Hepatocyte (in vitro differentiated cells): ENCODE data around the gene TMEM135. TPM values are rescaled to one million over a fixed set of nuclear protein-coding genes. Genes with fewer than 3 reads are reported as not detected.

ENCODE experiments used
- DNase-seq: peaks from one replicate; pipeline ENCODE4 v3.0.0-alpha.2; 2016; ENCODE audit warnings: low spot score
- H2AFZ ChIP-seq: fragments of 200-600 bp; sonication (generic); 2 replicates; pipeline ENCODE4 v1.6.0; 2016; ENCODE audit warnings: antibody characterized with exemption, mild to moderate bottlenecking
- H3K27ac ChIP-seq: fragments of 200-600 bp; sonication (generic); 2 replicates; pipeline ENCODE4 v1.5.1; 2016; ENCODE audit warnings: mild to moderate bottlenecking
- H3K27me3 ChIP-seq: fragments of 200-600 bp; sonication (generic); 2 replicates; pipeline ENCODE4 v1.6.1; 2016
- H3K36me3 ChIP-seq: fragments of 200-600 bp; sonication (generic); replicated peaks from 2 replicates; pipeline ENCODE4 v1.5.1; 2016; ENCODE audit warnings: low read depth; ENCODE audit not compliant: insufficient read depth
- H3K4me1 ChIP-seq: fragments of 200-600 bp; sonication (generic); 2 replicates; pipeline ENCODE4 v1.5.1; 2016; ENCODE audit warnings: mild to moderate bottlenecking, moderate library complexity; ENCODE audit not compliant: insufficient read depth
- H3K4me2 ChIP-seq: fragments of 200-600 bp; sonication (generic); 2 replicates; pipeline ENCODE4 v1.6.0; 2016
- H3K4me3 ChIP-seq: fragments of 200-600 bp; sonication (generic); 2 replicates; pipeline ENCODE4 v1.5.1; 2016; ENCODE audit warnings: mild to moderate bottlenecking
- H3K79me2 ChIP-seq: fragments of 200-600 bp; sonication (generic); 2 replicates; pipeline ENCODE4 v1.6.0; 2017; ENCODE audit warnings: mild to moderate bottlenecking
- H3K9me2 ChIP-seq: fragments of 200-600 bp; sonication (generic); replicated peaks from 2 replicates; pipeline ENCODE4 v1.6.0; 2017; ENCODE audit warnings: mild to moderate bottlenecking; ENCODE audit not compliant: insufficient read depth
- H3K9me3 ChIP-seq: fragments of 200-600 bp; sonication (generic); 2 replicates; pipeline ENCODE4 v1.5.1; 2016; ENCODE audit warnings: low read depth, mild to moderate bottlenecking
- H4K20me1 ChIP-seq: fragments of 200-600 bp; sonication (generic); 2 replicates; pipeline ENCODE4 v1.6.0; 2016; ENCODE audit warnings: mild to moderate bottlenecking; ENCODE audit not compliant: insufficient read depth, poor library complexity, severe bottlenecking
- EZH2 ChIP-seq: fragments of 200-600 bp; sonication (generic); IDR thresholded peaks from 2 replicates; pipeline ENCODE4 v1.6.1; 2016; ENCODE audit warnings: antibody characterized with exemption, mild to moderate bottlenecking, borderline replicate concordance
- EZH2phosphoT487 ChIP-seq: fragments of 200-600 bp; sonication (generic); IDR thresholded peaks from one replicate; pipeline ENCODE4 v1.6.1; 2018; ENCODE audit warnings: antibody characterized with exemption, mild to moderate bottlenecking, low read depth, moderate library complexity; ENCODE audit not compliant: unreplicated experiment, severe bottlenecking
- WGBS: methylation state at CpG from one replicate; pipeline ENCODE4 v1.1.6; 2016; ENCODE audit warnings: low lambda C conversion rate; ENCODE audit errors: missing lambda C conversion rate; 5-methylcytosine and 5-hydroxymethylcytosine counted together
- polyA plus RNA-seq: library from polyadenylated mRNA; unstranded; fragments of >200 nt; fragmentation: Nextera tagmentation; extraction: Ambion mirVana; gene quantifications from 2 replicates; pipeline ENCODE4 v1.2.1, GENCODE V29; 2016
- total RNA-seq: library from RNA; depleted of rRNA; stranded (reverse); fragments of >200 nt; gene quantifications from 2 replicates; pipeline ENCODE4 v1.2.3, GENCODE V29; 2014
- TF ChIP-seq, protein P1 (sequence below): fragments of 200-600 bp; sonication (generic); IDR thresholded peaks from 2 replicates; pipeline ENCODE4 v1.5.1; 2016; ENCODE audit warnings: antibody characterized with exemption, mild to moderate bottlenecking; ENCODE audit not compliant: poor library complexity

Gene TMEM135
- total and polyA plus RNA-seq, 2 experiments from 2014 or later = 26.7 to 52.0 TPM

- H3K27me3 ChIP-seq = no peaks in the 10 kb centered on the region
Measured at GRCh38 chr11:87324817-87325489, 287.2 kb downstream of the TMEM135 start.

GRCh38 chr11:87325490-87325872, 287.7 kb downstream of the TMEM135 start:
- 51% methylated on average over 3 of the region's 3 CpGs for WGBS
- DNase-seq = no peak
- Histone ChIP-seq H3K9me3 (no peaks in the 10 kb centered on the region), H3K4me2 (no peak overlapping the region), H3K4me3 (no peak overlapping the region), H3K27me3 (no peaks in the 10 kb centered on the region), H3K27ac (no peak overlapping the region), H4K20me1 (no peaks in the 10 kb centered on the region), H3K79me2 (no peaks in the 10 kb centered on the region), H2AFZ (no peak overlapping the region), H3K9me2 (no peaks in the 10 kb centered on the region), H3K36me3 (no peaks in the 10 kb centered on the region), H3K4me1 (no peaks in the 10 kb centered on the region)
- TF ChIP-seq EZH2 = no peak
- TF ChIP-seq, protein P1, sequence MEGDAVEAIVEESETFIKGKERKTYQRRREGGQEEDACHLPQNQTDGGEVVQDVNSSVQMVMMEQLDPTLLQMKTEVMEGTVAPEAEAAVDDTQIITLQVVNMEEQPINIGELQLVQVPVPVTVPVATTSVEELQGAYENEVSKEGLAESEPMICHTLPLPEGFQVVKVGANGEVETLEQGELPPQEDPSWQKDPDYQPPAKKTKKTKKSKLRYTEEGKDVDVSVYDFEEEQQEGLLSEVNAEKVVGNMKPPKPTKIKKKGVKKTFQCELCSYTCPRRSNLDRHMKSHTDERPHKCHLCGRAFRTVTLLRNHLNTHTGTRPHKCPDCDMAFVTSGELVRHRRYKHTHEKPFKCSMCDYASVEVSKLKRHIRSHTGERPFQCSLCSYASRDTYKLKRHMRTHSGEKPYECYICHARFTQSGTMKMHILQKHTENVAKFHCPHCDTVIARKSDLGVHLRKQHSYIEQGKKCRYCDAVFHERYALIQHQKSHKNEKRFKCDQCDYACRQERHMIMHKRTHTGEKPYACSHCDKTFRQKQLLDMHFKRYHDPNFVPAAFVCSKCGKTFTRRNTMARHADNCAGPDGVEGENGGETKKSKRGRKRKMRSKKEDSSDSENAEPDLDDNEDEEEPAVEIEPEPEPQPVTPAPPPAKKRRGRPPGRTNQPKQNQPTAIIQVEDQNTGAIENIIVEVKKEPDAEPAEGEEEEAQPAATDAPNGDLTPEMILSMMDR = no peak
- no peak for TF ChIP-seq EZH2phosphoT487

More at GRCh38 chr11:87324817-87325489, 287.2 kb downstream of the TMEM135 start:
- Histone ChIP-seq H3K79me2 (no peaks in the 10 kb centered on the region), H3K36me3 (no peaks in the 10 kb centered on the region), H3K27ac (no peak overlapping the region), H4K20me1 (no peaks in the 10 kb centered on the region), H3K4me3 (no peak overlapping the region), H3K9me3 (no peaks in the 10 kb centered on the region), H3K4me1 (no peaks in the 10 kb centered on the region), H3K4me2 (no peak overlapping the region), H3K9me2 (no peaks in the 10 kb centered on the region), H2AFZ (no peak overlapping the region)
- DNase-seq = no peak
- no peak for TF ChIP-seq EZH2

GRCh38 chr11:87326594-87326993, 288.9 kb downstream of the TMEM135 start:
- 97% methylated on average over 2 of the region's 2 CpGs for WGBS
- Histone ChIP-seq H3K4me3 (no peak overlapping the region), H3K27ac (no peak overlapping the region), H3K36me3 (no peaks in the 10 kb centered on the region), H3K9me3 (no peaks in the 10 kb centered on the region), H3K4me1 (no peaks in the 10 kb centered on the region), H2AFZ (no peak overlapping the region), H3K4me2 (no peak overlapping the region), H4K20me1 (no peaks in the 10 kb centered on the region), H3K79me2 (no peaks in the 10 kb centered on the region), H3K27me3 (no peaks in the 10 kb centered on the region), H3K9me2 (no peaks in the 10 kb centered on the region)
- no peak for DNase-seq
- TF ChIP-seq EZH2phosphoT487 (no peak), EZH2 (no peak)
- TF ChIP-seq, protein P1 = no peak

DNA sequence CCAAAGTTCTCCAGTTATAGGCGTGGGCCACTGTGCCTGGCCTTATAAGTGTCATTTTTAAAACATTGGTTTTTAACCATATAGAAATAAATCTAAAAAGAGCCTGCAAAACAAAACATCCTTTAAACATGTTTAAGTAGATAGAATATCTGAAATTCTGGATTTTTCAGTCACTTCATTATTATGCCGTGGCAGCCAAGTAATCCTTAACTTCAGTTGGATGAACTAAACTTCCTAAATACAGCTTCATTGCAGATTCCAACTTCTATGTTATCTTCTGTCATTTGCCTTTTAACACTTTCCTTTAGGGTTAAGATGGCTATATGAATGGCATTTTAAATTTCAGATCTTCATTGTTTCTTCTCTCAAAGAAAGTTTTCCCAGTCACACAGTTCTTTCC, 291.4 kb downstream of the TMEM135 start:
- WGBS = 96% methylated on average over 2 of the region's 2 CpGs

More for the DNA sequence above, 291.4 kb downstream of the TMEM135 start:
- TF ChIP-seq EZH2 (no peak), EZH2phosphoT487 (no peak)
- TF ChIP-seq, protein P1 = no peak
- H3K4me2 ChIP-seq = no peak overlapping the region
- H3K36me3 ChIP-seq = no peaks in the 10 kb centered on the region
- no peaks in the 10 kb centered on the region for H4K20me1 ChIP-seq
- no peaks in the 10 kb centered on the region for H3K9me3 ChIP-seq
- no peaks in the 10 kb centered on the region for H3K4me1 ChIP-seq
- H2AFZ ChIP-seq = no peak overlapping the region
- H3K9me2 ChIP-seq = no peaks in the 10 kb centered on the region
- H3K27me3 ChIP-seq = no peaks in the 10 kb centered on the region
- H3K4me3 ChIP-seq = no peak overlapping the region
- H3K27ac ChIP-seq = no peak overlapping the region
- no peaks in the 10 kb centered on the region for H3K79me2 ChIP-seq
- no peak for DNase-seq
